DOHH2 (cell line): Measurements from ENCODE around the gene ZER1.

Experiments
- H3F3A ChIP-seq: fragments of 200-600 bp; sonication (generic), shearing (Covaris generic); 2 replicates; pipeline ENCODE4 v1.6.0; 2016; ENCODE audit warnings: antibody characterized with exemption, mild to moderate bottlenecking; ENCODE audit not compliant: control insufficient read depth, insufficient read depth
- H3K27ac ChIP-seq: fragments of 200-600 bp; sonication (generic); 2 replicates; pipeline ENCODE4 v1.5.1; 2014; ENCODE audit warnings: low read depth, mild to moderate bottlenecking, low read length, moderate library complexity
- H3K27me3 ChIP-seq: fragments of 200-600 bp; sonication (generic); 2 replicates; pipeline ENCODE4 v1.6.1; 2014; ENCODE audit warnings: mild to moderate bottlenecking, low read length, mixed read lengths; ENCODE audit not compliant: control insufficient read depth
- H3K36me3 ChIP-seq: fragments of 200-600 bp; sonication (generic); 2 replicates; pipeline ENCODE4 v1.6.1; 2014; ENCODE audit warnings: mild to moderate bottlenecking, low read length, moderate library complexity, mixed read lengths; ENCODE audit not compliant: control insufficient read depth
- H3K4me1 ChIP-seq: fragments of 200-600 bp; sonication (generic); 2 replicates; pipeline ENCODE4 v1.6.1; 2014; ENCODE audit warnings: mild to moderate bottlenecking, low read length, mixed read lengths; ENCODE audit not compliant: control insufficient read depth
- H3K4me2 ChIP-seq: fragments of 200-600 bp; sonication (generic); 2 replicates; pipeline ENCODE4 v1.6.0; 2014; ENCODE audit warnings: mild to moderate bottlenecking, low read length, moderate library complexity
- H3K4me3 ChIP-seq: fragments of 200-600 bp; sonication (generic); 2 replicates; pipeline ENCODE4 v1.5.1; 2014; ENCODE audit warnings: mild to moderate bottlenecking, low read length, mixed read lengths
- H3K79me2 ChIP-seq: fragments of 200-600 bp; sonication (generic); 2 replicates; pipeline ENCODE4 v1.6.1; 2014; ENCODE audit warnings: mild to moderate bottlenecking, low read length, mixed read lengths; ENCODE audit not compliant: control insufficient read depth
- H3K9me2 ChIP-seq: fragments of 200-600 bp; sonication (generic); replicated peaks from 2 replicates; pipeline ENCODE4 v1.6.1; 2014; ENCODE audit warnings: mild to moderate bottlenecking, low read length, mixed read lengths; ENCODE audit not compliant: control insufficient read depth
- H3K9me3 ChIP-seq: fragments of 200-600 bp; sonication (generic); 2 replicates; pipeline ENCODE4 v1.6.1; 2014; ENCODE audit warnings: antibody characterized with exemption, low read length, mixed read lengths; ENCODE audit not compliant: control insufficient read depth, insufficient read depth
- H4K20me1 ChIP-seq: fragments of 200-600 bp; sonication (generic); 2 replicates; pipeline ENCODE4 v1.6.0; 2014; ENCODE audit warnings: low read depth, mild to moderate bottlenecking, antibody characterized with exemption, low read length, moderate library complexity; ENCODE audit not compliant: control insufficient read depth, insufficient read depth
- CTCF ChIP-seq: fragments of 200-600 bp; sonication (generic); IDR thresholded peaks from one replicate; pipeline ENCODE4 v1.5.1; 2014; ENCODE audit warnings: antibody characterized with exemption, mild to moderate bottlenecking, low read depth, low read length; ENCODE audit not compliant: poor library complexity, severe bottlenecking
- EZH2phosphoT487 ChIP-seq: fragments of 200-600 bp; sonication (generic); IDR thresholded peaks from 2 replicates; pipeline ENCODE4 v1.6.1; 2017; ENCODE audit warnings: borderline replicate concordance, mild to moderate bottlenecking, antibody characterized with exemption, low read length, moderate library complexity, mixed read lengths

Gene ZER1

DNA sequence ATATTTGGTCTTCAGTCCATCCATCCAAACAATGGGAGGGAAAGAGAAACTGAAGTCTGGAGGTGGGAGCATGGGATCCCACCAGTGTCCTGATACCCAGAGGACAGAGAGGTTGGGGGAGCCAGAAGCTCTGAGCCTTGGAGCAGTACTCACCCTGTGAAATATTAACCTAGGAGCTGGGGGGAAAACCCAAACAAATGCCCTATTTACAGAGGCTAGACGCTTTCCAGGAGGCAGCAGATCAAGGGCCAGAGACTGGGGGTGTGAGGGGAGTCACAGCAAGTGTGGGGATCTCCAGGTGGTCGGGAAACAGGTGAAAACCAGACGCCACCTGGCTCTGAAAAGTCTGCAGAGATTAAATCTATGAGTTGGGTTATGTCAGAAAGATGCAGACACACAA lies 6.2 kb downstream of the ZER1 start:
- TF ChIP-seq CTCF = no peak
- TF ChIP-seq EZH2phosphoT487 = no peak

DNA sequence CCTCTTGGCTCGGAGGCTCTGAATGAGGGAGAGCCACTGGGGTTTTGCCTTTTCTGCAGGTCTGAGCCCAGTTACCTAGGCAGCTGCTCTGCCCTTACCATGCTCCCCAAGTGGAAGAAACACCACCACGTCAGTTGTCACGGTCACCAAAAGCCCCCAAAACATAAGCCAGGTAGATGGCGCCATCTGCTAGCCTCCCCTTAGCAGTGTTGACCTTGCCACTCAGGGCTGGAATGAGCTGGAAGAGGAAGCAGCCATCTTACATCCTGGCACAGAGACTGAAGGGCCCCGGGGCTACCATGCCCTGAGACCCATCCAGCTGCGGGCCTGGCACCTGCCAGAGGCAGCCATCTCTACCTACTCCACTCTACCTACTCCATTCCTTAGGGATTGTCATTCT lies 7.4 kb downstream of the ZER1 start:
- no peaks in the 10 kb centered on the region for H4K20me1 ChIP-seq
- H3K79me2 ChIP-seq = no peaks in the 10 kb centered on the region
- H3K27me3 ChIP-seq = no peaks in the 10 kb centered on the region
- TF ChIP-seq CTCF = peak; percentile 33
- TF ChIP-seq EZH2phosphoT487 = no peak
- H3K4me2 ChIP-seq = no peak overlapping the region
- no peaks in the 10 kb centered on the region for H3K4me1 ChIP-seq
- no peaks in the 10 kb centered on the region for H3K9me2 ChIP-seq
- no peak overlapping the region for H3K4me3 ChIP-seq
- no peaks in the 10 kb centered on the region for H3F3A ChIP-seq
- no peaks in the 10 kb centered on the region; the same call in 1 of the 2 replicates for H3K36me3 ChIP-seq
- H3K27ac ChIP-seq = no peak overlapping the region
- H3K9me3 ChIP-seq = no peaks in the 10 kb centered on the region

More for the DNA sequence above, 6.2 kb downstream of the ZER1 start:
- Histone ChIP-seq H3K27ac (no peak overlapping the region), H3K4me3 (no peak overlapping the region), H3K4me1 (peaks cover 3% of the 10 kb centered on the region), H3K9me2 (no peaks in the 10 kb centered on the region), H3K9me3 (no peaks in the 10 kb centered on the region), H3K27me3 (no peaks in the 10 kb centered on the region), H3K79me2 (peaks cover 9% of the 10 kb centered on the region), H3F3A (no peaks in the 10 kb centered on the region), H3K36me3 (no peaks in the 10 kb centered on the region; the same call in 1 of the 2 replicates), H4K20me1 (no peaks in the 10 kb centered on the region), H3K4me2 (no peak overlapping the region)

DNA sequence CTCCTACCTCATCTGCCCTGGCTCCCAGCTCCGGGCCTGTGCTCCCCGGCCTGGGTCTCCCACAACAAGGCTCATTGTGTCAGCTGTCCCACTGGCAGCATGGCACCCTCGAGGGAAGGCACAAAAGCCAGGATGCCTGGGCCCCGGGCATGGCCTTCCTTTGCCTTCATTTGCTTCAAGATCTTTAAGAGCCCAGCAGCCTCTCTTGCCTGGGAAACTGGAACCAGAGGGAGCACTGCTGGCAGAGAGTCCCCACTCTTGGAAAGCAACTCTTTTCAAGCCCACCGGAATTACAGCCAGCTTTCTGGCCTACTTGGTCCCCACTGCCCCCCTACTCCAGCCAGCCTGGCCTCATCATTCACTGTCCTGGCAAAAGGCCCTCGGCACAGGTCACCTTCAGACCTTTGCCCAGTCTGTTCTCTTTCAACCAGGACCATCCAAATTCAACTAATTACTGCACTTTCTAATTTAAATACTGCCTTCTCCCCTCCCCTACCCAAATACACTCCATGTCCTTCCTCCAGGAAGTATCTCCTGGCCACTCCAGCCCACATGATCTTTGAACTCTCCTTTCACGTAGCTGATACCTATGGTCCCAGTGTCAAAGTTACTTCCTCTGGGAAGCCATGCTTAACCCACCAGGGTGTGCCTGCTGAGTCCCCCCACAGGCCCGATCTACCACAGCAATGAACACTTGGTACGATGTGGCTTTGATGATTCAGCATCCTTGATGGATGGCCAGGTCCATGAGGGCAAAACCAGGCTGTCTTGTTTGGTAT lies 8.9 kb downstream of the ZER1 start:
- Histone ChIP-seq H3K27ac (no peak overlapping the region), H3K36me3 (no peaks in the 10 kb centered on the region; the same call in 1 of the 2 replicates), H3K4me1 (no peaks in the 10 kb centered on the region), H3K9me3 (no peaks in the 10 kb centered on the region), H3K4me3 (no peak overlapping the region), H3F3A (no peaks in the 10 kb centered on the region), H3K27me3 (no peaks in the 10 kb centered on the region), H3K9me2 (no peaks in the 10 kb centered on the region), H4K20me1 (no peaks in the 10 kb centered on the region), H3K79me2 (no peaks in the 10 kb centered on the region), H3K4me2 (no peak overlapping the region)
- TF ChIP-seq EZH2phosphoT487 (no peak), CTCF (no peak)
